ENCODE measurements around the gene HOPX.
"Not testable (repeated sequence)": the region's sequence is repeated elsewhere in the genome, so short reads cannot be mapped to it uniquely, and the experiment has no call there.

HOPX gene

GRCh38 chr4:56610170-56610569 lies 70.9 kb downstream of the HOPX start:
- H3K27me3 Mint-ChIP-seq; H3K4me3 Mint-ChIP-seq; H3K27ac Mint-ChIP-seq; H3K4me1 Mint-ChIP-seq (ENCODE audit: low read depth); H3K36me3 Mint-ChIP-seq (ENCODE audit: low read depth); H3K9me3 Mint-ChIP-seq: not testable (repeated sequence)

GRCh38 chr4:56607926-56608325 lies 73.2 kb downstream of the HOPX start:
- H3K4me1 Mint-ChIP-seq (ENCODE audit: low read depth): no peaks in the 10 kb centered on the region
- H3K36me3 Mint-ChIP-seq (ENCODE audit: low read depth): no peaks in the 10 kb centered on the region
- no peak overlapping the region for H3K27ac Mint-ChIP-seq
- H3K27me3 Mint-ChIP-seq: peaks cover 4% of the 10 kb centered on the region
- H3K9me3 Mint-ChIP-seq: no peaks in the 10 kb centered on the region
- no peak overlapping the region for H3K4me3 Mint-ChIP-seq

- Mint-ChIP-seq H3K27ac (no peak overlapping the region), H3K4me3 (no peak overlapping the region), H3K27me3 (peaks cover 4% of the 10 kb centered on the region), H3K4me1 (ENCODE audit: low read depth) (no peaks in the 10 kb centered on the region), H3K9me3 (no peaks in the 10 kb centered on the region), H3K36me3 (ENCODE audit: low read depth) (no peaks in the 10 kb centered on the region)
Observed at GRCh38 chr4:56606385-56606784, 74.7 kb downstream of the HOPX start.

- not testable (repeated sequence) for H3K27me3 Mint-ChIP-seq; H3K4me1 Mint-ChIP-seq (ENCODE audit: low read depth); H3K36me3 Mint-ChIP-seq (ENCODE audit: low read depth); H3K27ac Mint-ChIP-seq; H3K9me3 Mint-ChIP-seq; H3K4me3 Mint-ChIP-seq
Observed at GRCh38 chr4:56605464-56605863, 75.6 kb downstream of the HOPX start.

- Mint-ChIP-seq H3K36me3 (ENCODE audit: low read depth) (peaks cover 5% of the 10 kb centered on the region), H3K4me1 (ENCODE audit: low read depth) (no peaks in the 10 kb centered on the region), H3K9me3 (peaks cover 5% of the 10 kb centered on the region), H3K4me3 (no peak overlapping the region), H3K27ac (no peak overlapping the region), H3K27me3 (peaks cover 4% of the 10 kb centered on the region)
Observed at GRCh38 chr4:56603297-56603696, 77.8 kb downstream of the HOPX start.

Data from stimulated activated naive CD8-positive, alpha-beta T cell treated with anti-CD3 and anti-CD28 coated beads, Interleukin-15, Interleukin-2, amounts not matched to agents 100 ng/mL and 50 ng/mL, for 24 hours (primary cell).